ENCODE data around the gene COX6B1. TPM values are rescaled to one million over a fixed set of nuclear protein-coding genes. Genes with fewer than 3 reads are reported as not detected.

Gene COX6B1
- total RNA-seq = 513 and 712 TPM in 2 replicates

GRCh38 chr19:35648017-35648961, at the start of gene COX6B1:
COX6B1 (plus strand) TSS chr19:35648323; CDS start chr19:35651244, 2,921 bp downstream.

DNA sequence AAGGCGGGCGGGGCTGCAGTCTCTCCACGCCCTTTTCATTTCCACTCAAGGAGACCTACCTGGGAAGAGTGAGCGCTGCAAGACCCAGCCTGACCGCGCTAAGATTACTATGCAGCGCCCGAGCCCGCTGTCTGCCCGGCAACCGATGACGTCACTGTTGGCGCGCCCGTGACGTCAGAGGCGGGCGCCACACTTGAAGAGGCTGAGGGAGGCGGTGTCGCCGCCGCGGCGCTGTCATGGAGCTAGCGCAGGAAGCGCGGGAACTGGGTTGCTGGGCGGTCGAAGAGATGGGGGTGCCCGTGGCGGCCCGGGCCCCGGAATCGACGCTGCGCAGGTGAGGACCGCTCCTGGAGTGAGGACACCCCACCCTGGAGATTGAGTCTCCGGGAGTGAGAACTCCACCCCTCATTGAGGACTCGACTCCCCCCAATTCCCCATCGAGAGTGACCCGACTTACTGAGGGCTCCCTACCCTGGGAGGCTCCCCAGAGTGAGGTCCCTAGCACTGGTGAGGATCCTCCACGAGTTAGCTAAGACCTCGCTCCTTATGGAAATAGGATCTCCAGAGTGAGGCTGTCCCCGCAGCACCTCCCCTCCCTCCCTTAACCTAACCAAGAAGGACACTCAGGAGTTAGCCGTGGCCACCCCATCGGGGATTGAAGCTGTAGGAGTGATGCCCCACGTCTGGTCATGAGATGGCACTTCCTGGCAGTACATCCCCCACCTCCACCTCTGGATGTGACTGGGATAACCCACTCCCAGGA, 35.4 kb upstream of the COX6B1 start, which contains the start of gene HAUS5:
HAUS5 (plus strand) TSS at position 177 of the 763 bp plus-strand sequence; CDS start at position 237, 60 bp downstream.

GRCh38 chr19:35628565-35629331, 19.4 kb upstream of the COX6B1 start, which contains the start of gene RBM42:
RBM42 (plus strand) TSS chr19:35629036; CDS start chr19:35629154, 118 bp downstream.

DNA sequence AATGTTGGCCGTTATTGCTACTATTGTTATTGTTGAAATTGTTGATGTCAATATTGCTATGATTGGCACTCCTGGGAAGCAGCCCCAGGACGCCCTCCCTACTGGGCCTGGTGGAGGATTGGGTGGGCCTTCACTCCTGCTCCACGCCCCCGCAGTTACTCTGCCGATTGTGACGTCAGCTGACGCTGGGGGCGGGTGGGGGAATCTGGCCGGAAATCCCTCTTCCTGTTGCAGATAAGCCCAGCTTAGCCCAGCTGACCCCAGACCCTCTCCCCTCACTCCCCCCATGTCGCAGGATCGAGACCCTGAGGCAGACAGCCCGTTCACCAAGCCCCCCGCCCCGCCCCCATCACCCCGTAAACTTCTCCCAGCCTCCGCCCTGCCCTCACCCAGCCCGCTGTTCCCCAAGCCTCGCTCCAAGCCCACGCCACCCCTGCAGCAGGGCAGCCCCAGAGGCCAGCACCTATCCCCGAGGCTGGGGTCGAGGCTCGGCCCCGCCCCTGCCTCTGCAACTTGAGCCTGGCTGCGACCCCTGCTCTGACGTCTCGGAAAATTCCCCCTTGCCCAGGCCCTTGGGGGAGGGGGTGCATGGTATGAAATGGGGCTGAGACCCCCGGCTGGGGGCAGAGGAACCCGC, 6.5 kb upstream of the COX6B1 start, which contains the start of gene ETV2:
ETV2 (plus strand) TSS at position 231 of the 637 bp plus-strand sequence. CDS start 716 bp downstream, outside the sequence.

GRCh38 chr19:35666251-35666913, 18.3 kb downstream of the COX6B1 start, which contains the start of gene UPK1A:
UPK1A (plus strand) TSS chr19:35666517; CDS start chr19:35666813, 296 bp downstream.

GRCh38 chr19:35704218-35704617, 56.1 kb downstream of the COX6B1 start, which contains the start of gene ZBTB32:
ZBTB32 (plus strand) TSS chr19:35704558; CDS start chr19:35714627, 10,069 bp downstream.

Other genes with a start within 250 kb of the COX6B1 start
- gene FFAR2, start 200.1 kb upstream of the COX6B1 start, total RNA-seq = not detected in 2 replicates
- not detected in 2 replicates for gene KRTDAP, start 157.9 kb upstream of the COX6B1 start, total RNA-seq
- gene DMKN, start 134.7 kb upstream of the COX6B1 start, total RNA-seq = 2.0 and 4.2 TPM in 2 replicates
- gene SBSN, start 120.0 kb upstream of the COX6B1 start, total RNA-seq = 0.18 and 0.32 TPM in 2 replicates
- gene GAPDHS, start 114.9 kb upstream of the COX6B1 start, total RNA-seq = not detected in 2 replicates
- gene TMEM147, start 102.7 kb upstream of the COX6B1 start, total RNA-seq = 63.8 and 65.7 TPM in 2 replicates
- not detected in 2 replicates for gene ATP4A, start 84.7 kb upstream of the COX6B1 start, total RNA-seq
- gene PMIS2, start 62.1 kb upstream of the COX6B1 start, total RNA-seq = not detected in 2 replicates
- 3.4 and 4.0 TPM in 2 replicates for gene HAUS5, start 35.6 kb upstream of the COX6B1 start, total RNA-seq
- gene RBM42, start 19.3 kb upstream of the COX6B1 start, total RNA-seq = 33.6 and 65.1 TPM in 2 replicates
- gene ETV2, start 6.6 kb upstream of the COX6B1 start, total RNA-seq = 2.3 TPM in 1 of 2 replicates, not detected in the other
- gene UPK1A, start 18.2 kb downstream of the COX6B1 start, total RNA-seq = not detected in 2 replicates
- not detected in 2 replicates for gene ZBTB32, start 56.2 kb downstream of the COX6B1 start, total RNA-seq
- 7.6 and 11.5 TPM in 2 replicates for gene KMT2B, start 69.7 kb downstream of the COX6B1 start, total RNA-seq
- 2.4 and 2.9 TPM in 2 replicates for gene IGFLR1, start 94.1 kb downstream of the COX6B1 start, total RNA-seq
- 14.3 and 17.8 TPM in 2 replicates for gene U2AF1L4, start 97.1 kb downstream of the COX6B1 start, total RNA-seq
- 30.3 and 37.6 TPM in 2 replicates for gene PSENEN, start 97.3 kb downstream of the COX6B1 start, total RNA-seq
- 14.3 and 15.7 TPM in 2 replicates for gene LIN37, start 100.3 kb downstream of the COX6B1 start, total RNA-seq
- gene HSPB6, start 108.7 kb downstream of the COX6B1 start, total RNA-seq = 11.5 and 35.0 TPM in 2 replicates
- 1.8 and 5.0 TPM in 2 replicates for gene PROSER3, start 109.9 kb downstream of the COX6B1 start, total RNA-seq
- 0.49 and 2.3 TPM in 2 replicates for gene ARHGAP33, start 127.2 kb downstream of the COX6B1 start, total RNA-seq
- gene PRODH2, start 164.5 kb downstream of the COX6B1 start, total RNA-seq = not detected in 2 replicates
- gene NPHS1, start 204.2 kb downstream of the COX6B1 start, total RNA-seq = not detected in 2 replicates
- 0.81 TPM in 1 of 2 replicates, not detected in the other for gene KIRREL2, start 208.6 kb downstream of the COX6B1 start, total RNA-seq
- gene APLP1, start 220.3 kb downstream of the COX6B1 start, total RNA-seq = 20.4 and 38.2 TPM in 2 replicates

All from cardiac atrium fibroblast (primary cell).